ENCODE data around the gene CFAP47. TPM values are rescaled to one million over a fixed set of nuclear protein-coding genes. Genes with fewer than 3 reads are reported as not detected.

The CFAP47 gene
- total and polyA plus RNA-seq, 2 of the 13 experiments (the other 11 are each of a cell fraction or from before 2014, with no cell fraction given) = not detected

GRCh38 chrX:36083256-36083655, 163.7 kb downstream of the CFAP47 start:
- FAIRE-seq = no peak
- no peaks in the 10 kb centered on the region for H4K20me1 ChIP-seq (ENCODE audit: insufficient read depth, low read length)
- no peak overlapping the region for H3K27ac ChIP-seq (ENCODE audit: extremely low read length, insufficient read depth, low read length)
- no peak overlapping the region for H3K9ac ChIP-seq (ENCODE audit: insufficient read depth, low read depth, low read length)
- no peaks in the 10 kb centered on the region for H3K9me3 ChIP-seq (ENCODE audit: low read length)
- no peak overlapping the region for H2AFZ ChIP-seq (ENCODE audit: low read length)
- ChIA-PET POLR2A (no interaction called here), CTCF (ENCODE audit: low intra/inter-chr PET ratio, low total read pairs) (no interaction called here)
- no peak overlapping the region for H3K4me3 ChIP-seq (replicated peaks in 1 of 3; ENCODE audit: insufficient read depth in 1 of 3, low read depth in 2 of 3, low read length in 3 of 3)
- H3K4me2 ChIP-seq (ENCODE audit: low read depth, low read length) = no peak overlapping the region
- H3K4me1 ChIP-seq (ENCODE audit: insufficient read depth, low read length) = no peaks in the 10 kb centered on the region
- in situ Hi-C loops (cut with HindIII; ENCODE audit: extremely low pct_ligation_motif_present, low pct_unique_long_range_greater_than_20kb) (no loop called here), intact Hi-C loops (cut with micrococcal nuclease; ENCODE audit: unreplicated experiment) (no loop called here)
- no peaks in the 10 kb centered on the region for H3K36me3 ChIP-seq (replicated peaks in 1 of 2; ENCODE audit: control insufficient read depth in 1 of 2, insufficient read depth in 2 of 2, low read length in 2 of 2)
- TF ChIP-seq KDM4B (CRISPR knock-in tag; IDR thresholded peaks at IDR 0.05) = no peak
- no peak for TF ChIP-seq ZNF264 (CRISPR knock-in tag; IDR thresholded peaks at IDR 0.05)
- TF ChIP-seq ZNF232 (CRISPR knock-in tag; IDR thresholded peaks at IDR 0.05; ENCODE audit: borderline replicate concordance) = no peak
- no peak for TF ChIP-seq RFXANK (CRISPR knock-in tag; IDR thresholded peaks at IDR 0.05)
- no peak for TF ChIP-seq ZSCAN31 (CRISPR knock-in tag; IDR thresholded peaks at IDR 0.05; ENCODE audit: low read depth)
- TF ChIP-seq ZNF205 (CRISPR knock-in tag; IDR thresholded peaks at IDR 0.05) = no peak
- no peak for TF ChIP-seq ZNF761 (CRISPR knock-in tag; conservative IDR thresholded peaks at IDR 0.05)
- no peak for TF ChIP-seq CREB1 (IDR thresholded peaks at IDR 0.05)
- TF ChIP-seq CREB1 (CRISPR knock-in tag; IDR thresholded peaks at IDR 0.05) = no peak
- TF ChIP-seq ZNF382 (CRISPR knock-in tag; IDR thresholded peaks at IDR 0.05; ENCODE audit: borderline replicate concordance) = no peak
- TF ChIP-seq, protein P1, sequence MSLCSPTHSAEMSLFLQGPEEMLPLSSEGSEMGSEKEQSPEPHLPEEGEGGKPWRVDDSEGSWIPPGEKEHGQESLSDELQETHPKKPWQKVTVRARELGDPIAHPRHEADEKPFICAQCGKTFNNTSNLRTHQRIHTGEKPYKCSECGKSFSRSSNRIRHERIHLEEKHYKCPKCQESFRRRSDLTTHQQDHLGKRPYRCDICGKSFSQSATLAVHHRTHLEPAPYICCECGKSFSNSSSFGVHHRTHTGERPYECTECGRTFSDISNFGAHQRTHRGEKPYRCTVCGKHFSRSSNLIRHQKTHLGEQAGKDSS (CRISPR knock-in tag; IDR thresholded peaks at IDR 0.05; ENCODE audit: borderline replicate concordance, low read depth) = no peak
- TF ChIP-seq SALL2 (CRISPR knock-in tag; IDR thresholded peaks at IDR 0.05) = no peak
- TF ChIP-seq ELF1 (CRISPR knock-in tag; IDR thresholded peaks at IDR 0.05) = no peak
- TF ChIP-seq NR2C2 (CRISPR knock-in tag; IDR thresholded peaks at IDR 0.05; ENCODE audit: borderline replicate concordance) = no peak
- TF ChIP-seq JUN (CRISPR knock-in tag; IDR thresholded peaks at IDR 0.05) = no peak
- no peak for TF ChIP-seq ZNF614 (CRISPR knock-in tag; IDR thresholded peaks at IDR 0.05; ENCODE audit: borderline replicate concordance)
- TF ChIP-seq MZF1 (CRISPR knock-in tag; IDR thresholded peaks at IDR 0.05; ENCODE audit: borderline replicate concordance) = no peak
- no peak for TF ChIP-seq ZNF124 (CRISPR knock-in tag; IDR thresholded peaks at IDR 0.05)
- H3K79me2 ChIP-seq (ENCODE audit: insufficient read depth, low read length) = no peaks in the 10 kb centered on the region
- ATAC-seq = no peak
- BruUV-seq (replicated peaks) = no TSS peak
- no peak for DNase-seq (ENCODE audit: low spot score)
- 0% methylated on average over 1 of the region's 1 CpG for WGBS (ENCODE audit: low lambda C conversion rate)
- H3K27me3 ChIP-seq (ENCODE audit: control insufficient read depth in 1 of 2, insufficient read depth in 2 of 2, low read length in 2 of 2) = no peaks in the 10 kb centered on the region

Measured in HepG2 (cell line).